GM18526 (cell line): ENCODE results near the gene TUBGCP6.
A peak's percentile ranks its signal among the peaks of the same experiment; 100 is the strongest.

Experiments
- POLR2A ChIP-seq: IDR thresholded peaks from 3 replicates; pipeline ENCODE4 v1.6.1; 2011; ENCODE audit not compliant: insufficient read length; ENCODE audit errors: extremely low read depth

Gene TUBGCP6

DNA sequence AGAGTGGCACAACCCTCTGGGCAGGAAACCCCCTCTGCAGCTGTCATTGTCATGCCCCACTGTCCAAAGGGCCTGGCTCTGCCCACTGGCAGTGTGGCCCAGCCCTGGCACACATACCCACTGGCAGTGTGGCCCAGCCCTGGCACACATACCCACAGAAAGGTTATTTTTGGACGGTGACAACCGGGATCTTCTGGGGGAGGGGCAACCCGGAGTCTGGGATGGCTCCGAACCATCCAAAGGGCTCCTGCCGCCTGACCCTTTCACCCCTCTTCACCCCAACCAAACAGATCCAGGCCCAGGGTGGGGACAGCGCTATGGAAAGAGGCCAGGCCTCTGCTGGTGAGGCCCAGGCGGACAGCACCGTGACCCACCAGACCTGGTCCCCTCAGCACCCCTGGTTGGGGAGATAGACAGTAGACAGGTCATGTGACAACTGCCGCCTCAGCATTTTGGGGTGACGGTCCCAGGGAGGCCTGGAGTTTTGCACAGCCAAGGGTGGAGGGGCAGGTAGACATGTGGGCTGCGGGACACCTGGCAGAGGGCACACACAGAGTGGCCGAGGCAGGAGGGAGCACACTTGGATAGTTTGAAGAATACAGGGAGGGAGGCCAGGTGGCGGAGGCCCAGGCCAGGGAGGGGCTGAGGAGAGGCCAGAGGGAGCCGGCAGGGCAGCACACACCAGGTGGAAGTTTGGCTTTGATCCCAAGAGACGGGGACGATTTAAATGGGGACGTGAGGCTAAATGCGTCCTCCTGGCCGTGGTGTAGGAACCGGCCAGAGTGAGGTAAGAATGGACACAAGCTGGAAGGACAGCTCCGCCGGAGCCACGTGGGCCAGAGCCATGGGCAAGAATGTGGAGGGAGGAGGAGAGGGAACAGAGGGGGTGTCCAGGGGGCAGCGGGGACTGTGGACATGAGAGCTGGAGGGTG lies 13.8 kb upstream of the TUBGCP6 start:
- TF ChIP-seq POLR2A = no peak

DNA sequence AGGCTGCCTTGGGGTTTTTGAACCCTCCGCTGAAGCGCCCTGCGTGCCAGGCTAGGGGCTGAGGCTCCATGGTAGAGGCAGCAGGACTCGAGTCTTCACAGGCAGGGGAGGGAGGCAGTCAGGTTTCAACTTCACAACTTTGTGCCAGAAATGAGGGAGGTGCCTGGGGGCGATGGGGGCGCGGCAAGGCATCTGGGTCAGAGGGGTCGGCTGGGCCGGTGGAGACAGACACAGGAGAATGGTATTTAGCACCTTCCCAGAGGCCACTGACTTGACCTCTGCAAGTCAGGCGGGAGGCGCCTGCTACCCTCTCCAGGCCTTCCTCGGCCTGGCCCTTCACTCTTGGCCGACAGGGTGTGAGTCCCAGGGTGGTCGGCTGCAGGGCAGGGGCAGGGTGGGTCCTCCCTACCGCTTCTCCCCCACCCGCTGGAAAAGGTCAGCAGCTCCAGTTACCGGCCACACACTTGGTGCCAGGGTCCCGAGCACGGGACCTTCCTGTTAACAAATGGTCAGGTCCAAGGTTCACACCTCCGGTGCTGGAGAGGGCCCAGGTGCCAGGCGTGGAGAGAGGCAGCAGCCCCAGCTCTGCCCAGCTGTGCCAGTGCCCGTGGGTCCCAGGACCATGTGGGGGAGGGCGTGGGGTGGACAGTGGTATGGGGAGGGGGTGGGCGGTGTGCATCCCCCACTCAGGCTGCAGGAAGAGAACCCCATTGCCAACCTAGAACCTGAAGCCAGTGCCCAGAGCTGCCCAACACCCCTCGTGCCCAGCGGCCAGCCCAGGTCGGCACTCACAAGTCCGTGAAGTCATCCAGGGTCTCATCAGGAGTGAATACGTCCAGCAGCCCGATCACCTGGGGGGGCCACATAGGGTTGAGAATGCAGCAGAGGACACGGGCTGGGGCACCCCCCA lies 12.9 kb upstream of the TUBGCP6 start:
- TF ChIP-seq POLR2A = no peak

DNA sequence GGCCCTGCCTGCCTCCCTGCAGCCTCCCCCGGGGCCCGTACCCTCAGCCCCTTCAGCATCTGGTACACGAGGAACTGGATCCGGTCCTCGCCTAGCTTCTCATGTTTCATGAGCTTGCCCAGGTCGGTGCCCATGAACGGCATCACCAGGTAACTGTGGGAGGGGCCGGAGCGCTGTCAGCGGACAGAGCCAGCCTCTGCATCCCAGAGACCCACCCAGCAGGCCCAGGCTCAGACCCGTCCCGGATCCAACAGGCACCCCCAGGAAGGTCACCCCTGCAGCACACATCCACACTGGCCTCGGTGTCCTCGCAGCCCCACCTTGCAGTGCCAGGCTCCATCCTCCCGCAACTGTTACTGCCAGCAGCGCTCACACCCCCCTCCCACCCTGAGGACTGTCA lies 12.2 kb upstream of the TUBGCP6 start:
- no peak for TF ChIP-seq POLR2A

DNA sequence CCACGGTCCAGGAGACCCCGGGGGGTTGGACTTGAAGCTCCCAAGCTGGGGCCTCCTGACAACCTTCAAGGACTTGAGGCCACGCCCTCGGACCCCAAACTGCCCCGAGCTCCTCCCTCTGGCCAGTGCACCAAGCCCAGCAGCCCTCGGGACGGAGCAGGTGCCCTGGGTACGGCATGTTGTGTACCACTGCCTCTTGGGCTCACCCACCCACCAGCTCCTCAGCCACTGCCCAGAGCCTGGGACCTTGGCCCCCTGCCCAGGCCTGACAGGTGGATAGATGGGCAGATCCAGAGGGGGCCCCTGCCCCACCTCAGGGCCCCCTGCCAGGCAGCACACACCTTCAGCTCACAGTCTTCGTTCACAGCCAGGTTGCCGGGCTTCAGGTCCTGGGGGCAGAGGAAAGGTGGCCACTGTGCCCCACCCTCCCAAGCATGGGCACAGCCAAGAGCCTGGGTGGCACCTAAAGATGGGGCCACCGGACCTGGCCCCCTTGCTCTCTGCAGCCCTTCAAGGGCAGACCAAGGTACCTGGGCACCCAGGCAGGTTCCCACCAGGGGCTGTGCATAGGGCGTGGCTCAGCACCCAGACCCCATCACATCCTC lies 11.5 kb upstream of the TUBGCP6 start:
- no peak for TF ChIP-seq POLR2A

DNA sequence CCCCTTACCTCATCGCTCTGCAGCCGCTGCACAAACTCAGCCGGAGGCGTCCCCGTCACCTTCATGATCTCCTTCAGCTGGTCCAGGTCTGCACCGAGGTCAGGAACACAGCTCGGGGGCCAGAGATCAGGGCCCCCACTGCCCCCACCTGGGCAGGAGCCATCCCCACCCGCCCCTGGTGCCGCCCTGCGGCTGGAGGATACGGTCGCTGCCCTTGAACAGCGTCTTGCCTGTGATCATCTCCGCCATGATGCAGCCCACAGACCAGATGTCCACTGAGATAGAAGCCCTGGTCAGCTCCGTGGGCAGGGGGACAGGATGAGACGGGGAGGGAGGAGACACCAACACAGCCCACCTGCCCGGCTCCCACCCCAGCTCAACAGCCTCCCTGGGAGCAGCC lies 10.8 kb upstream of the TUBGCP6 start:
- TF ChIP-seq POLR2A = no peak

DNA sequence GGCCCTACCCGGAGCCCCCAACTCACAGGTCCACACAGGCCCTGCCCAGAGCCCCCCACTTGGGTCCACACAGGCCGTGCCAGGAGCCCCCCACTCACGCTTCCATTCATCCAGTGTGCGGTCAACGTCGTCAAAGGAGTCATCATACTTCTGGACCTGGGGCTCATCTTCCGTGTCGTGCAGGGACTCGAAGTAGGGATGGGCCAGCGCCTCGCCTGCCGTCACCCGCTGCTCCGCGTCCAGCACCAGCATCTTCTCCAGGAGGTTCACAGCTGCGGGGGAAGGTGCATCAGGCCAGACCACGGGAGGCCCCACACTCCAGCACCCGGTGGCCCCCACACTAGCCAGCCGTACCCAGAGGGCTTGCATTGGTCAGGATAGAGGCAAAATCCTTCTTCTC lies 10.3 kb upstream of the TUBGCP6 start:
- no peak for TF ChIP-seq POLR2A

DNA sequence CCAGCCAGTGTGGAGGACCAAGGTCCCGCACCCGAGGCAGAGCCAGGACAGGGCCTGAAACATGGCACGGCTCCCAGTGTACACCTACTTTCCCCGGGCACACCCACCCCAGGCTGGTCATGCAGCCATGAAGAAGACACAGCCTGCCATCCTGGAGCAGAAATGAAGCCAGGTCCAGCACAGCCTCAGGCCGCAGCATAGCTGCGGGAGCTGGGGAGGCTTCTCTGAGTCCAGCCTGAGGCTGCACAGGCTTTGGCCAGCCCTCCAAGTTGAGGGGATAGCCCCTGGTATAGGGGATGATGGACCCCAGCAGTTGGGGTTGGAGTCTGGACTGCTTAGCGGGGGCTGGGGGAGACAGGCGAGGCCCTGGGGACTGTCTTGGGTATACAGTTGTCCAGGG lies 9.1 kb upstream of the TUBGCP6 start:
- no peak for TF ChIP-seq POLR2A

DNA sequence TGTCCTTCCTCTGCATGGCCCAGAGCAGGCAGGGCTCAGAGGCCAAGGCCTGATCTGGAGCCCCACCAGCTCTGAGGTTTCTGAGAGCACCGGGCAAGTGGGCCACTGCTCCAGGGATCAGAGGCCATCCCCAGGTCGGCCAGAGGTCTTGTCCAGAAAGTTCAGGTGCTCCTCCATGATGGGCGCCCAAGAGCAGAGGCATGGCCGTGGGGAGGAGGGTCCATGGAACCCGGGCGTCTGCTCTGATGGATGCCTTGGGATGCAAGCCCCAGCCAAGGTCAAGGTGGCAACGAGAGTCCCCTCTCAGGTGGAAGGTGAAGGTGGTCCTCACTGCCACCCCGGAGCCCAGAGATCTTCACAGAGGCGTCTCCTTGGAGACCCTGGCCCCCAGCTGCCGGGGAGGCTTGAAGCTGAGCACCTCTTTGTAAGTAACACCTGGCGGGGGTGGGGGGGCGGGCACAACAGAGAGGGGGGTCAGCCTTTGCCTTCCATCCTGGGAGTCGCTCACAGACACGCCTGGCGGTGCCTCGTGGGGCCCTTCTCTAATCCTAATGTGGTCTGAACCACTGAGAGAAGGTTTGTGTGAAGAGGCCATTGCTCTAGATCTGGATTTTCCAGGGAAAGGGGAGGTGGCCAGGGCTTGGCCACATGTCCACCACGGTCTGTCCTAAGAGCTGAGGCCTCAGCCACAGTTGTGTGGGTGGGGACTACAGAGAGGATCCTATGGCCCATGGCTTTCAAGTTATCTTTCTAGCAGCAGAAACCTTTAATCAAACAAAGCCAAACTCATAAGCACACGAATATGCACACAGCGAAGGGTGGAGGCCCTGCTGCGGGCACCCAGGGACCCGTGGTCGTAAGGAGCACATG lies 8.5 kb upstream of the TUBGCP6 start:
- TF ChIP-seq POLR2A = no peak

DNA sequence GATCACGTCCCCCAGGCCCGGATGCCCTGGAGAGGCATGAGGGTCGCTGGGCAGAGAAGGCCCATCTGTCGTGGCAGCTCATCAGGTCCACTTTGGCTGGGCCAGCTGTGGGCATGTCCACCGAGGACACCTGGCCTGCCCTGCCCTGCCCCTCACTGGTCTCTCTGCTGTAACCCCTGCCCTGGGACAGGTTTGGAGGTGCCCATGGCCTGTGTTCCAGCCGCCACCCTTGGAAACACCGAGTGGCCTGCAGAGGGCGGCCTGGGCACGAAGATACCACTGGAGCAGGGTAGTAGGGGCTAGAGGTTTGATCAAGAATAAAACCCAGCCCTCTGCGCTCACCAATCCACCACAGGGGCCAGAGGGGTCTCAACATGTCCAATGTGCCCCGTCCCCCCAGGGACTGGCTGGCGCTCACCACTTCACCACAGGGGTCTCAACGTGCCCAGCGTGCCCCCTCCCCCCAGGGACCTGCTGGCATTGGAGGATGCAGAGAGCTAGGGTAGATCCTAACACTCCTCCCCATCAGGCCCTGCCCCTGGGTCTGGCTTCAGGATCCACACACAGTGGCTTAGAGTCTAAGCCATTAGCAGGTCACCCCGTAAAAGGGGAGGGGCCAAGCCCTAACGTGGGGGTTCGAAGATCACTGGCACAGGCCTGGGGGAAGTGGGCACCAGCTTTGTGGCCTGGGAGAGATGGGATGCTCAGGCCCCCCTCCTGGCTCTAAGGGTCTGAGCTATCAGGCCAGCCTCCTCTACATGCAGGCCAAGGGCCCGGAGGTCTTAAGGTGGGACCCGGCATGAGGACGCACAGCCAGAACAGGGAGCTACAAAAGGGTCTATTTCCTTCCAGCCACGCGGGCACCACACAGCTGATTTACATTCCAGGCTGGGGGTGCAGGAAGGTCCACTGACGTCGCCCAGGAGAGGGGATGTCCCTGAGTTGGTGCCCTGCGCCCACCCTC lies 7.5 kb upstream of the TUBGCP6 start:
- TF ChIP-seq POLR2A = no peak

DNA sequence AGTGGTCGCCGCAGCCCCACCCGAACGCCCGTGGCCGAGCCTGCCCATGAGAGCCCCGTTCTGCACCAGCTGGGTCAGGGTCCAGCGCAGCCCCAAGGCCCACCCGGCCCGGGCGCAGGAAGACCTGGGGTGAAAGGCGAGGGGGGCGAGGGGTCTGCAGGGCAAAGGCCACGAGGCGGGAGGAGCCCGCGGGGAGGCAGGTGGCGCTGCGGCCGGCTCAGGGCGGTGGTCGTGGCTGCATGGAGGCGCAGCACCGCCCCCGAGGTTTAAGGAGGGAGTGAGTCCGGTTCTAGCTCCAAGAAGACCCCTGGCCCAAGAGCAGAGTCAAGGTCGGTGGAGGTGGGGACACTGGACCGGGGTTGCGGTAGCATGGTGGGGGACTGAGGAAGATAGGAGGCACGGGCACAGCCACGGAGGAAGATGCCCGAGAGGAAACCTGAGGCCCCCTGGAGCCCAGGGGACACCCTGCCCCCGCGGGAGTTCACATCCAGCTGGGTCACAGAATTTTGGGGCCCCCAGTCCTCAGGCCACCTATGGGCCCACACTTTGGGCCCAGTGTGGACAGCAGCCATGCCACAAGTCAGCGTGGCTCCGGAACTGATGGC lies 6.8 kb upstream of the TUBGCP6 start:
- TF ChIP-seq POLR2A = no peak

DNA sequence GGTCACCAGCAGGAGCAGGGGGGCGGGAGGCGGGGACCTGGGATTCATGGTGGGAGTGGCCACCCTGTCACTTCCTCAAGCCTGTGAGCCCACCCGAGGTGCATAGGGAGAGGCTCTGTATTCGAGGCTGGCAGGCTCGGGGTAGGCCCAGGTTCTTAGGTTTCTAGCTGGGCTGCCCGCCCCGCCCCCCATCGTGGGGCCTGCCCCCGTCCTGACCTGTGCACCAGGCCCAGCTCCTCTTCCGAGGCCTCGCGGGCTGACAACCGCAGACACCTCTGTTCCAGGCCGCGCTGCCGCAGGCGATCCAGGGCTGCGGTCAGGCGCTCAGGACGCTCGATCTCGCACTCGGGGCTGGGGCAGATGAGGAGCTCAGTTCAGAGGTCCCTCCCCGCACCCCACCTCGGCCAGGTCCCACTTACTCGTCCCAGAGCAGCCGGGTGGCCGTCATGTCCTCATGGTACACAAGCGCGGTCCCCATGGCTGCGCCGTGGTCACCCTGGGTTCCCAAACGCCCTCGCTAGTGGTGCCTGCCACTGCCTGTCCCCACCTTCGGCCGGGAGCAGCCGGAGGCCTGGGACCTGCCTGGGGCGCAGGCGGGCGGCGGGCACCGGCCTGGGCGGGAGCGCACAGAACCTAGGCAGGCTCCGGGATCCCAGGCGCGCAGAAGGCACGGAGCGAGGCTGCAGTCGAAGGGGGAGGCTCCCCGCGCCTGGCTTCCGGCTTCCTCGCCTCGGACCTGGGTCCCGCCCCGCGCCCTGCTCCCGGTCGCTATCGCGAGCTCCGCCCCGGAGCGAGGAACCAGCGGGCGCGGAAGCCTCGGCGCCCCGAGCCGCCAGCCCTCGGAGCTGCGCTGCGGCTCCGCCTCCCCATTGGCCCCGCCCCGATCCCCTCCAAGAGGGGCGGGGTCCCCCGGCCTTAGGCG lies 6.0 kb upstream of the TUBGCP6 start, which contains the start of gene HDAC10:
Gene HDAC10 (minus strand): TSS at position 711 of the 922 bp plus-strand sequence. CDS start 233 bp downstream, at position 478.
- TF ChIP-seq POLR2A = peak; percentile 60

DNA sequence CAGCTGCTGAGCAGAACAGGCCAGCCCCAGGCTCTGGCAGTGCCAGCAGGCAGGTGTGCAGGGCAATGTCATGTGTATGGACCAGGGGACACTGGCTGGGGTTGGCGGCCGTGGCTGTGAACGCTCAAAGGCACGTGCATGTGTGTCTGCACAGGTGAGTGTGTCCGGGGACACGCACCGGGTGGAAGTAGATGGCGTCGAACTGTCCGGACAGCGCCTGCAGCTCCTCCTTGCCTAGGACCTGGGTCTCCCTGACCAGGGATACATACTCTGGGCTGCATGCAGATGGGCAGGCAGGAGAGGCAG lies 5.4 kb upstream of the TUBGCP6 start:
- TF ChIP-seq POLR2A = no peak
